Measurements from ENCODE around the gene HDAC4. TPM values are rescaled to one million over a fixed set of nuclear protein-coding genes. Genes with fewer than 3 reads are reported as not detected.

HDAC4 gene
- total and polyA plus RNA-seq, 2 of the 8 experiments (the other 6 are each of a cell fraction or from before 2014, with no cell fraction given): 15.4 to 31.5 TPM

DNA sequence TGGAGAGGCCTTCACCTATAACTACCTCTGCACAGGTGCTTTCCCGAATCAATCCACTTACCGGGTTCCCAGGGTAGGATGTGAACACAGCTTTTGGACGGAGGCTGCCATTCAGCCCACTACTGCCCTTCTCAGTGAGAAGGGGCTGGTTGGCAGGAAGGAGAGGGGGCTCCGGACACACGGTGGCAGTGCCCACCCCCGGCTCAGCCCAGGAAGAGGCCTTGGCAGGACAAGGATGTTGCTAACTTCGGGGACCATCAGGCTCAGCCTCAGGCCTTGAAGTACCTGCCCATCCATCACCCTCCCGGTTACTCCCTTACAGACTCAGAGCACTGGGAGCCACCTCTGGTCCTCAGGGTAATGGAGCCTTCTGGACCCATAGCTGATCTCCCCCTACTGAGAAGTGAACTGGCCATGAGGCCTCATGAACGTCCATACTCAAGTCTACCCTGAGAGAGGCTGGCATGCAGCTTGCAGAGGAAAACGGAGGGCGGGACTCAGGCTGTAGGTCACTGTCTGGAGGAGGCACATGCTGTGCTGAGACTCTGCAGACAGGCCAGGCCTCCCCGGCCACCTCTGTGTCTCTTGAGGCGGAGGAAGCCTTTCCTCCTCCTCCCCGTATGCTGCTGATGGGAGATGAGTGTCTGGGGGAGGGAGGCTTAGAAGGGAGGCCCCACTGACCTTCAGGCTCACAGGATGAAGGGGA is 361.9 kb downstream of the HDAC4 start:
- Histone ChIP-seq H2AFZ (ENCODE audit: low read length) (no peak overlapping the region), H3K27me3 (replicated peaks in 1 of 4; ENCODE audit: control insufficient read depth in 3 of 4, extremely low read depth in 1 of 4, insufficient read depth in 3 of 4, low read length in 3 of 4) (no peaks in the 10 kb centered on the region), H3K23ac (ENCODE audit: insufficient read length) (no peak overlapping the region), H3K79me1 (ENCODE audit: low read depth, low read length) (no peaks in the 10 kb centered on the region), H4K5ac (ENCODE audit: insufficient read length, low read depth, low read length) (no peak overlapping the region), H3K36me3 (ENCODE audit: control insufficient read depth in 2 of 4, insufficient read depth in 4 of 4, low read length in 3 of 4) (no peaks in the 10 kb centered on the region), H3K4me2 (ENCODE audit: insufficient read depth in 1 of 2, low read depth in 2 of 2, low read length in 2 of 2) (no peak overlapping the region), H3K14ac (ENCODE audit: insufficient read length) (no peak overlapping the region), H3K9ac (replicated peaks in 1 of 4; ENCODE audit: extremely low read depth in 1 of 4, low read depth in 3 of 4, low read length in 3 of 4) (no peak overlapping the region), H3K23me2 (ENCODE audit: low read depth, low read length) (no peaks in the 10 kb centered on the region), H2BK20ac (ENCODE audit: low read length) (no peak overlapping the region), H2BK12ac (ENCODE audit: low read depth, low read length) (no peak overlapping the region), H4K91ac (replicated peaks; ENCODE audit: insufficient read length, low read length) (no peak overlapping the region), H4K20me1 (replicated peaks in 1 of 2; ENCODE audit: control insufficient read depth in 1 of 2, insufficient read depth in 2 of 2, low read length in 2 of 2) (no peaks in the 10 kb centered on the region), H4K8ac (ENCODE audit: extremely low read depth, insufficient read depth, low read length) (no peak overlapping the region), H2BK15ac (ENCODE audit: low read length) (no peak overlapping the region), H3K4me3 (ENCODE audit: extremely low read depth in 1 of 4, insufficient read depth in 2 of 4, low read depth in 3 of 4, low read length in 4 of 4) (no peak overlapping the region), H3K27ac (ENCODE audit: low read depth, low read length) (no peak overlapping the region), H3K18ac (ENCODE audit: extremely low read depth, low read length) (no peak overlapping the region), H3K79me2 (ENCODE audit: control insufficient read depth in 1 of 2, insufficient read depth in 2 of 2, low read length in 2 of 2) (no peaks in the 10 kb centered on the region), H3K4me1 (replicated peaks in 1 of 4; ENCODE audit: control insufficient read depth in 3 of 4, insufficient read depth in 4 of 4, low read length in 3 of 4) (peaks cover 0 to 4% (median 0%) of the 10 kb centered on the region in 4 experiments; a peak in 2 of 7 replicates), H3K9me3 (ENCODE audit: insufficient read depth in 2 of 2, low read depth in 1 of 2, low read length in 1 of 2) (no peaks in the 10 kb centered on the region), H3K56ac (replicated peaks; ENCODE audit: insufficient read length, low read depth, low read length) (no peak overlapping the region), H2BK120ac (replicated peaks; ENCODE audit: low read depth, low read length) (no peak overlapping the region), H3K4ac (replicated peaks; ENCODE audit: insufficient read length, low read depth, low read length) (no peak overlapping the region), H2BK5ac (ENCODE audit: low read depth, low read length) (no peak overlapping the region), H2AK5ac (ENCODE audit: low read depth, low read length) (no peak overlapping the region)
- WGBS, 2 experiments (ENCODE audit: extremely low coverage in 1 of 2, insufficient coverage in 1 of 2, insufficient read length in 1 of 2, insufficient replicate concordance in 2 of 2, low coverage in 1 of 2, low lambda C conversion rate in 2 of 2, missing lambda C conversion rate in 1 of 2): 78% methylated on average over 13 of the region's 14 CpGs; no CpG with 5 or more reads in 1 of the 2 experiments
- TF ChIP-seq, protein P1, sequence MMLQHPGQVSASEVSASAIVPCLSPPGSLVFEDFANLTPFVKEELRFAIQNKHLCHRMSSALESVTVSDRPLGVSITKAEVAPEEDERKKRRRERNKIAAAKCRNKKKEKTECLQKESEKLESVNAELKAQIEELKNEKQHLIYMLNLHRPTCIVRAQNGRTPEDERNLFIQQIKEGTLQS (IDR thresholded peaks at IDR 0.05; ENCODE audit: insufficient read depth, low read depth, low read length): no peak
- TF ChIP-seq CHD1 (IDR thresholded peaks at IDR 0.05; ENCODE audit: low read depth, low read length): no peak
- TF ChIP-seq BRCA1 (IDR thresholded peaks at IDR 0.05; ENCODE audit: low read depth, low read length): no peak
- TF ChIP-seq POLR2A (IDR thresholded peaks at IDR 0.05; ENCODE audit: control extremely low read depth in 1 of 2, low read depth in 2 of 2, low read length in 2 of 2): no peak
- no peak for TF ChIP-seq TEAD4 (IDR thresholded peaks at IDR 0.05; ENCODE audit: low read depth, low read length)
- no peak for TF ChIP-seq EGR1 (IDR thresholded peaks at IDR 0.05; ENCODE audit: borderline replicate concordance, low read depth, low read length)
- no peak for TF ChIP-seq POLR2AphosphoS5 (IDR thresholded peaks at IDR 0.05; ENCODE audit: low read depth, low read length)
- TF ChIP-seq TBP (IDR thresholded peaks at IDR 0.05; ENCODE audit: low read depth, low read length): no peak
- no peak for TF ChIP-seq KDM5A (IDR thresholded peaks at IDR 0.05; ENCODE audit: low read length)
- TF ChIP-seq CBX5 (IDR thresholded peaks at IDR 0.05; ENCODE audit: low read depth, low read length): no peak
- DNase-seq (ENCODE audit: low read depth in 1 of 2, low spot score in 2 of 2) (no peak), FAIRE-seq (no peak)
- POLR2A ChIA-PET (ENCODE audit: partially characterized antibody): no interaction called here
- CTCF ChIA-PET (ENCODE audit: partially characterized antibody): interaction anchor here (0.9 kb wide), 1 partner anchor 668 kb away, joined by 3 read pairs; no protein-coding TSS in a partner anchor

Measured in H1 (cell line).